Smooth muscle cell (in vitro differentiated cells): ENCODE data around the gene TFF3. TPM values are rescaled to one million over a fixed set of nuclear protein-coding genes. Genes with fewer than 3 reads are reported as not detected.

ENCODE experiments used
- DNase-seq: peaks from one replicate; lab custom pipeline; 2025; ENCODE audit not compliant: unreplicated experiment; lab: John Stamatoyannopoulos, UW
- H2AFZ ChIP-seq: fragments of 200-600 bp; sonication (generic); 2 replicates; pipeline ENCODE4 v1.6.0; 2016; ENCODE audit warnings: antibody characterized with exemption, low read depth, mild to moderate bottlenecking
- H3F3A ChIP-seq: fragments of 200-600 bp; sonication (generic); 2 replicates; pipeline ENCODE4 v1.6.0; 2017; ENCODE audit warnings: antibody characterized with exemption, low read depth
- H3K27ac ChIP-seq: fragments of 200-600 bp; sonication (generic); 2 replicates; pipeline ENCODE4 v1.5.1; 2016; ENCODE audit warnings: low read depth, mild to moderate bottlenecking
- H3K27me3 ChIP-seq: fragments of 200-600 bp; sonication (generic); 2 replicates; pipeline ENCODE4 v1.6.1; 2016; ENCODE audit warnings: low read depth, mild to moderate bottlenecking
- H3K36me3 ChIP-seq: fragments of 200-600 bp; sonication (generic); 2 replicates; pipeline ENCODE4 v1.5.1; 2016; ENCODE audit warnings: low read depth
- H3K4me1 ChIP-seq: fragments of 200-600 bp; sonication (generic); 2 replicates; pipeline ENCODE4 v1.5.1; 2016; ENCODE audit warnings: low read depth
- H3K4me2 ChIP-seq: fragments of 200-600 bp; sonication (generic); 2 replicates; pipeline ENCODE4 v1.6.0; 2016; ENCODE audit warnings: mild to moderate bottlenecking
- H3K4me3 ChIP-seq: fragments of 200-600 bp; sonication (generic); 2 replicates; pipeline ENCODE4 v1.5.1; 2016; ENCODE audit warnings: mild to moderate bottlenecking
- H3K79me2 ChIP-seq: fragments of 200-600 bp; sonication (generic); 2 replicates; pipeline ENCODE4 v1.6.0; 2016; ENCODE audit warnings: low read depth, mild to moderate bottlenecking
- H3K9ac ChIP-seq: fragments of 200-600 bp; sonication (generic); 2 replicates; pipeline ENCODE4 v1.6.0; 2016; ENCODE audit warnings: low read depth
- H3K9me3 ChIP-seq: fragments of 200-600 bp; sonication (generic); replicated peaks from 2 replicates; pipeline ENCODE4 v1.5.1; 2016; ENCODE audit warnings: low read depth
- H4K20me1 ChIP-seq: fragments of 200-600 bp; sonication (generic); 2 replicates; pipeline ENCODE4 v1.6.0; 2016; ENCODE audit warnings: low read depth
- WGBS: methylation state at CpG from one replicate; pipeline ENCODE4 v1.1.7; 2016; ENCODE audit warnings: low lambda C conversion rate; 5-methylcytosine and 5-hydroxymethylcytosine counted together
- polyA plus RNA-seq: library from polyadenylated mRNA; unstranded; fragments of >200 nt; fragmentation: Nextera tagmentation; extraction: Ambion mirVana; gene quantifications from 2 replicates; pipeline ENCODE4 v1.2.1, GENCODE V29; 2016
- total RNA-seq: library from RNA; depleted of rRNA; stranded (reverse); fragments of >200 nt; gene quantifications from 2 replicates; pipeline ENCODE4 v1.2.3, GENCODE V29; 2014
- TF ChIP-seq, protein P1 (sequence below): fragments of 200-600 bp; sonication (generic); IDR thresholded peaks from 2 replicates; pipeline ENCODE4 v1.5.1; 2017; ENCODE audit warnings: borderline replicate concordance, mild to moderate bottlenecking, antibody characterized with exemption; ENCODE audit not compliant: insufficient read depth, poor library complexity, severe bottlenecking

The TFF3 gene
- total and polyA plus RNA-seq, 2 experiments from 2014 or later = 0.31 TPM; not detected in 1

- TF ChIP-seq, protein P1, sequence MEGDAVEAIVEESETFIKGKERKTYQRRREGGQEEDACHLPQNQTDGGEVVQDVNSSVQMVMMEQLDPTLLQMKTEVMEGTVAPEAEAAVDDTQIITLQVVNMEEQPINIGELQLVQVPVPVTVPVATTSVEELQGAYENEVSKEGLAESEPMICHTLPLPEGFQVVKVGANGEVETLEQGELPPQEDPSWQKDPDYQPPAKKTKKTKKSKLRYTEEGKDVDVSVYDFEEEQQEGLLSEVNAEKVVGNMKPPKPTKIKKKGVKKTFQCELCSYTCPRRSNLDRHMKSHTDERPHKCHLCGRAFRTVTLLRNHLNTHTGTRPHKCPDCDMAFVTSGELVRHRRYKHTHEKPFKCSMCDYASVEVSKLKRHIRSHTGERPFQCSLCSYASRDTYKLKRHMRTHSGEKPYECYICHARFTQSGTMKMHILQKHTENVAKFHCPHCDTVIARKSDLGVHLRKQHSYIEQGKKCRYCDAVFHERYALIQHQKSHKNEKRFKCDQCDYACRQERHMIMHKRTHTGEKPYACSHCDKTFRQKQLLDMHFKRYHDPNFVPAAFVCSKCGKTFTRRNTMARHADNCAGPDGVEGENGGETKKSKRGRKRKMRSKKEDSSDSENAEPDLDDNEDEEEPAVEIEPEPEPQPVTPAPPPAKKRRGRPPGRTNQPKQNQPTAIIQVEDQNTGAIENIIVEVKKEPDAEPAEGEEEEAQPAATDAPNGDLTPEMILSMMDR = no peak
Measured at GRCh38 chr21:42350927-42351426, 35.8 kb upstream of the TFF3 start, which contains the start of gene TFF2. Gene TFF2, minus strand, starts transcription at chr21:42350994. Its CDS starts 37 bp downstream, at chr21:42350957.

GRCh38 chr21:42350318-42350910 is 35.2 kb upstream of the TFF3 start:
- Histone ChIP-seq H3K27ac (no peak overlapping the region), H2AFZ (no peak overlapping the region), H3K4me1 (no peaks in the 10 kb centered on the region), H3K4me3 (no peak overlapping the region), H3K9me3 (peaks cover 4% of the 10 kb centered on the region), H3K4me2 (no peak overlapping the region), H3K9ac (no peak overlapping the region), H3F3A (no peaks in the 10 kb centered on the region), H3K36me3 (no peaks in the 10 kb centered on the region), H4K20me1 (no peaks in the 10 kb centered on the region), H3K79me2 (no peaks in the 10 kb centered on the region), H3K27me3 (no peaks in the 10 kb centered on the region)
- TF ChIP-seq, protein P1 = no peak
- DNase-seq = no peak
- 88% methylated on average over 11 of the region's 11 CpGs for WGBS

More at GRCh38 chr21:42350927-42351426, 35.8 kb upstream of the TFF3 start, which contains the start of gene TFF2:
- Histone ChIP-seq H3K4me1 (no peaks in the 10 kb centered on the region), H3K27ac (no peak within 1 kb of the TSS), H3K4me3 (no peak within 1 kb of the TSS), H3K4me2 (no peak within 1 kb of the TSS), H3K36me3 (no peaks in the 10 kb centered on the region), H4K20me1 (no peaks in the 10 kb centered on the region), H3F3A (no peaks in the 10 kb centered on the region), H3K9me3 (peaks cover 4% of the 10 kb centered on the region), H3K79me2 (no peaks in the 10 kb centered on the region), H2AFZ (no peak within 1 kb of the TSS), H3K27me3 (no peaks in the 10 kb centered on the region), H3K9ac (no peak within 1 kb of the TSS)
- WGBS = 92% methylated on average over 13 of the region's 13 CpGs
- no peak for DNase-seq

GRCh38 chr21:42349420-42350317 is 34.5 kb upstream of the TFF3 start:
- no peak for DNase-seq
- Histone ChIP-seq H3K4me1 (no peaks in the 10 kb centered on the region), H3K27ac (no peak overlapping the region), H3K9ac (no peak overlapping the region), H3K27me3 (no peaks in the 10 kb centered on the region), H3K79me2 (no peaks in the 10 kb centered on the region), H3K4me3 (no peak overlapping the region), H3K4me2 (no peak overlapping the region), H3F3A (no peaks in the 10 kb centered on the region), H4K20me1 (no peaks in the 10 kb centered on the region), H2AFZ (no peak overlapping the region), H3K9me3 (peaks cover under 1% of the 10 kb centered on the region), H3K36me3 (no peaks in the 10 kb centered on the region)
- TF ChIP-seq, protein P1 = no peak
- 74% methylated on average over 14 of the region's 14 CpGs for WGBS
